H1 (cell line): Measurements from ENCODE around the gene TSHR. TPM values are rescaled to one million over a fixed set of nuclear protein-coding genes. Genes with fewer than 3 reads are reported as not detected.

Experiments used
- CTCF ChIA-PET: fragments of 300-600 bp; sonication (Branson Sonifier 250); formaldehyde crosslinking; loops from one replicate; lab custom pipeline; 2021; ENCODE audit not compliant: partially characterized antibody; lab: Charles Lee
- POLR2A ChIA-PET: fragments of 300-600 bp; sonication (Branson Sonifier 250); formaldehyde crosslinking; loops from one replicate; lab custom pipeline; 2021; ENCODE audit warnings: inconsistent platforms; ENCODE audit not compliant: partially characterized antibody; lab: Charles Lee
- DNase-seq, 2 experiments: peaks; one replicate each; pipeline versions ENCODE4 v3.0.0 to v3.0.0-alpha.2; 2010 to 2022; ENCODE audit warnings: low spot score in 2 of 2, low read depth in 1 of 2, mixed read lengths in 1 of 2
- FAIRE-seq: peaks from 2 replicates; lab custom pipeline; 2011; peaks lifted over from hg19 to GRCh38; lab: Jason Lieb, UNC
- H2AFZ ChIP-seq: 2 replicates; pipeline ENCODE4 v1.8.1; 2012; ENCODE audit warnings: low read length, inconsistent platforms
- H2AK5ac ChIP-seq: 2 replicates; pipeline ENCODE4 v1.6.1; 2013; ENCODE audit warnings: low read depth, low read length
- H2BK120ac ChIP-seq: replicated peaks from 2 replicates; pipeline ENCODE3; 2013; ENCODE audit warnings: low read depth, low read length, inconsistent platforms
- H2BK12ac ChIP-seq: 2 replicates; pipeline ENCODE4 v1.6.1; 2013; ENCODE audit warnings: low read depth, low read length
- H2BK15ac ChIP-seq: 2 replicates; pipeline ENCODE4 v1.6.1; 2013; ENCODE audit warnings: low read length
- H2BK20ac ChIP-seq: 2 replicates; pipeline ENCODE4 v1.6.1; 2013; ENCODE audit warnings: low read length
- H2BK5ac ChIP-seq: 2 replicates; pipeline ENCODE4 v1.6.1; 2013; ENCODE audit warnings: low read depth, low read length
- H3K14ac ChIP-seq: 2 replicates; pipeline ENCODE4 v1.6.1; 2013; ENCODE audit warnings: inconsistent platforms; ENCODE audit not compliant: insufficient read length
- H3K18ac ChIP-seq: 2 replicates; pipeline ENCODE4 v1.6.1; 2013; ENCODE audit warnings: low read length; ENCODE audit errors: extremely low read depth
- H3K23ac ChIP-seq: 2 replicates; pipeline ENCODE4 v1.6.1; 2013; ENCODE audit warnings: inconsistent platforms; ENCODE audit not compliant: insufficient read length
- H3K23me2 ChIP-seq: 2 replicates; pipeline ENCODE4 v1.6.1; 2013; ENCODE audit warnings: low read depth, low read length
- H3K27ac ChIP-seq: 2 replicates; pipeline ENCODE4 v1.6.1; 2011; ENCODE audit warnings: low read depth, low read length, inconsistent platforms
- H3K27me3 ChIP-seq, 4 experiments: replicated peaks in 1 of 4; 1 replicate in 1 of 4; 2 replicates in 3 of 4; pipeline versions ENCODE4 v1.6.1 to v1.8.1; 2011 to 2013; ENCODE audit warnings: low read length in 3 of 4, mild to moderate bottlenecking in 3 of 4, inconsistent platforms in 2 of 4, mixed read lengths in 2 of 4, moderate library complexity in 1 of 4; ENCODE audit not compliant: control insufficient read depth in 3 of 4, insufficient read depth in 3 of 4; ENCODE audit errors: extremely low read depth in 1 of 4
- H3K36me3 ChIP-seq, 4 experiments: 2 replicates each; pipeline versions ENCODE4 v1.6.1 to v1.8.1; 2011 to 2013; ENCODE audit warnings: mild to moderate bottlenecking in 4 of 4, low read length in 3 of 4, moderate library complexity in 2 of 4, control low read depth in 1 of 4, inconsistent platforms in 1 of 4; ENCODE audit not compliant: insufficient read depth in 4 of 4, control insufficient read depth in 2 of 4
- H3K4ac ChIP-seq: replicated peaks from 2 replicates; pipeline ENCODE3; 2013; ENCODE audit warnings: low read length, low read depth, mixed read lengths, inconsistent platforms; ENCODE audit not compliant: insufficient read length
- H3K4me1 ChIP-seq, 4 experiments: replicated peaks in 1 of 4; 1 replicate in 1 of 4; 2 replicates in 3 of 4; pipeline versions ENCODE4 v1.6.1 to v1.8.1; 2011 to 2013; ENCODE audit warnings: low read length in 3 of 4, inconsistent platforms in 2 of 4, mixed read lengths in 1 of 4; ENCODE audit not compliant: insufficient read depth in 4 of 4, control insufficient read depth in 3 of 4
- H3K4me2 ChIP-seq, 2 experiments: 2 replicates each; pipeline versions ENCODE4 v1.6.1 to v1.8.1; 2011 to 2013; ENCODE audit warnings: low read depth in 2 of 2, low read length in 2 of 2, control low read depth in 1 of 2, inconsistent platforms in 1 of 2, mild to moderate bottlenecking in 1 of 2; ENCODE audit not compliant: insufficient read depth in 1 of 2
- H3K4me3 ChIP-seq, 4 experiments: fragments of 200-600, 300-600 bp in 1 of 4; sonication (generic), shearing (Covaris generic), sonication (Bioruptor Twin) in 1 of 4; 2 replicates each; pipeline versions ENCODE4 v1.5.1 to v1.8.1; 2011 to 2016; ENCODE audit warnings: low read length in 4 of 4, low read depth in 3 of 4, control low read depth in 2 of 4, inconsistent platforms in 2 of 4, mild to moderate bottlenecking in 2 of 4, mixed read lengths in 1 of 4, moderate library complexity in 1 of 4; ENCODE audit not compliant: insufficient read depth in 2 of 4; ENCODE audit errors: extremely low read depth in 1 of 4
- H3K56ac ChIP-seq: replicated peaks from 2 replicates; pipeline ENCODE3; 2013; ENCODE audit warnings: low read depth, mild to moderate bottlenecking, mixed read lengths, low read length, inconsistent platforms; ENCODE audit not compliant: insufficient read length
- H3K79me1 ChIP-seq: 2 replicates; pipeline ENCODE4 v1.6.1; 2013; ENCODE audit warnings: low read depth, low read length, control low read depth
- H3K79me2 ChIP-seq, 2 experiments: 2 replicates each; pipeline versions ENCODE4 v1.6.1 to v1.8.1; 2012 to 2013; ENCODE audit warnings: low read length in 2 of 2, mild to moderate bottlenecking in 2 of 2, inconsistent platforms in 1 of 2; ENCODE audit not compliant: insufficient read depth in 2 of 2, control insufficient read depth in 1 of 2
- H3K9ac ChIP-seq, 4 experiments: replicated peaks in 1 of 4; 1 replicate in 1 of 4; 2 replicates in 3 of 4; pipeline versions ENCODE4 v1.6.1 to v1.8.1; 2011 to 2013; ENCODE audit warnings: low read depth in 3 of 4, low read length in 3 of 4, control low read depth in 2 of 4, mild to moderate bottlenecking in 2 of 4, moderate library complexity in 2 of 4, inconsistent platforms in 1 of 4; ENCODE audit errors: extremely low read depth in 1 of 4
- H3K9me3 ChIP-seq, 2 experiments: 2 replicates each; pipeline versions ENCODE4 v1.6.1 to v1.8.1; 2012 to 2013; ENCODE audit warnings: mild to moderate bottlenecking in 2 of 2, moderate library complexity in 2 of 2, control low read depth in 1 of 2, inconsistent platforms in 1 of 2, low read depth in 1 of 2, low read length in 1 of 2, mixed read lengths in 1 of 2; ENCODE audit not compliant: insufficient read depth in 2 of 2
- H4K20me1 ChIP-seq, 2 experiments: replicated peaks in 1 of 2; 2 replicates each; pipeline versions ENCODE3 to v1.8.1; 2011 to 2013; ENCODE audit warnings: inconsistent platforms in 2 of 2, low read length in 2 of 2, mild to moderate bottlenecking in 1 of 2; ENCODE audit not compliant: insufficient read depth in 2 of 2, control insufficient read depth in 1 of 2
- H4K5ac ChIP-seq: 2 replicates; pipeline ENCODE4 v1.6.1; 2013; ENCODE audit warnings: low read length, low read depth, mixed read lengths, inconsistent platforms; ENCODE audit not compliant: insufficient read length
- H4K8ac ChIP-seq: 2 replicates; pipeline ENCODE4 v1.8.0; 2013; ENCODE audit warnings: mild to moderate bottlenecking, moderate library complexity, low read length, inconsistent platforms; ENCODE audit not compliant: insufficient read depth; ENCODE audit errors: extremely low read depth
- H4K91ac ChIP-seq: replicated peaks from 2 replicates; pipeline ENCODE3; 2013; ENCODE audit warnings: low read length, mixed read lengths, inconsistent platforms; ENCODE audit not compliant: insufficient read length
- BACH1 ChIP-seq: IDR thresholded peaks from 2 replicates; pipeline ENCODE4 v1.6.1; 2012; ENCODE audit warnings: low read length, improper control_type of control experiment
- BCL11A ChIP-seq, 2 experiments: IDR thresholded peaks; one replicate each; pipeline ENCODE4 v1.6.1; 2011; ENCODE audit warnings: low read depth in 2 of 2, low read length in 2 of 2, mild to moderate bottlenecking in 2 of 2
- CTBP2 ChIP-seq: IDR thresholded peaks from 2 replicates; pipeline ENCODE4 v1.7.0; 2011; ENCODE audit warnings: borderline replicate concordance, mild to moderate bottlenecking, moderate library complexity, mixed read lengths, low read length; ENCODE audit not compliant: insufficient read depth, insufficient read length
- EP300 ChIP-seq, 2 experiments: IDR thresholded peaks; 1 replicate in 1 of 2; 2 replicates in 1 of 2; pipeline ENCODE4 v1.6.1; 2011 to 2012; ENCODE audit warnings: low read depth in 2 of 2, low read length in 2 of 2, mild to moderate bottlenecking in 2 of 2, borderline replicate concordance in 1 of 2, inconsistent platforms in 1 of 2, moderate library complexity in 1 of 2
- JUN ChIP-seq: IDR thresholded peaks from 2 replicates; pipeline ENCODE4 v1.6.1; 2011; ENCODE audit warnings: low read depth, mild to moderate bottlenecking, improper control_type of control experiment, low read length
- KDM1A ChIP-seq: fragments of 200-600, 300-600 bp; sonication (generic); IDR thresholded peaks from 2 replicates; pipeline ENCODE4 v1.7.1; 2016; ENCODE audit warnings: mild to moderate bottlenecking, low read length, borderline replicate concordance
- MAFK ChIP-seq: IDR thresholded peaks from 2 replicates; pipeline ENCODE4 v1.6.1; 2012; ENCODE audit warnings: low read depth, mild to moderate bottlenecking, improper control_type of control experiment, low read length
- RAD21 ChIP-seq, 2 experiments: IDR thresholded peaks in 1 of 2; conservative IDR thresholded peaks in 1 of 2; 2 replicates each; pipeline ENCODE4 v1.6.1; 2011; ENCODE audit warnings: low read depth in 2 of 2, low read length in 2 of 2, improper control_type of control experiment in 1 of 2, inconsistent platforms in 1 of 2, mild to moderate bottlenecking in 1 of 2, moderate library complexity in 1 of 2
- RBBP5 ChIP-seq: IDR thresholded peaks from 2 replicates; pipeline ENCODE4 v1.7.1; 2012; ENCODE audit warnings: low read depth, mild to moderate bottlenecking, inconsistent platforms, low read length, moderate library complexity, borderline replicate concordance
- RFX5 ChIP-seq: IDR thresholded peaks from 2 replicates; pipeline ENCODE4 v1.6.1; 2011; ENCODE audit warnings: low read depth, low read length, improper control_type of control experiment, borderline replicate concordance
- SAP30 ChIP-seq: fragments of 300-600 bp; sonication (generic); IDR thresholded peaks from 2 replicates; pipeline ENCODE4 v1.7.1; 2012; ENCODE audit warnings: low read length, moderate library complexity, mild to moderate bottlenecking, inconsistent platforms; ENCODE audit not compliant: insufficient read depth, insufficient replicate concordance
- WGBS, 2 experiments: shearing (Covaris generic) in 1 of 2; methylation state at CpG; one replicate each; pipeline versions ENCODE4 v1.1.6 to v1.1.7; 2013 to 2015; ENCODE audit warnings: low lambda C conversion rate in 2 of 2, mixed read lengths in 2 of 2, inconsistent platforms in 1 of 2, low coverage in 1 of 2, missing lambda C conversion rate in 1 of 2; ENCODE audit not compliant: insufficient replicate concordance in 2 of 2, insufficient coverage in 1 of 2, insufficient read length in 1 of 2; ENCODE audit errors: extremely low coverage in 1 of 2, missing lambda C conversion rate in 1 of 2; 5-methylcytosine and 5-hydroxymethylcytosine counted together
- polyA plus RNA-seq, 7 experiments: library from polyadenylated mRNA; depleted of rRNA in 3 of 7; stranded (reverse) in 5 of 7; unstranded in 2 of 7; fragments of >200 nt in 5 of 7; fragments of 200-250 nt in 2 of 7; gene quantifications; 1 replicate in 5 of 7; 2 replicates in 1 of 7; 4 replicates in 1 of 7; pipeline versions ENCODE4 v1.2.1 to v1.2.3, GENCODE V29; 2011 to 2013; ENCODE audit warnings: missing spikeins in 2 of 7, mixed read lengths in 2 of 7
- total RNA-seq: library from RNA; stranded (reverse); fragmentation: NEBNext Ultra II Directional; extraction: Animal tissue kit (Norgen Biotek cat#: 25700); gene quantifications from 2 replicates; pipeline ENCODE4 v1.2.1, GENCODE V29; 2021
- TF ChIP-seq, protein P1 (sequence below): IDR thresholded peaks from 2 replicates; pipeline ENCODE4 v1.6.1; 2012; ENCODE audit warnings: inconsistent platforms

The TSHR gene
- total and polyA plus RNA-seq, 2 of the 8 experiments (the other 6 are each of a cell fraction or from before 2014, with no cell fraction given) = 0.27 TPM; not detected in 1

DNA sequence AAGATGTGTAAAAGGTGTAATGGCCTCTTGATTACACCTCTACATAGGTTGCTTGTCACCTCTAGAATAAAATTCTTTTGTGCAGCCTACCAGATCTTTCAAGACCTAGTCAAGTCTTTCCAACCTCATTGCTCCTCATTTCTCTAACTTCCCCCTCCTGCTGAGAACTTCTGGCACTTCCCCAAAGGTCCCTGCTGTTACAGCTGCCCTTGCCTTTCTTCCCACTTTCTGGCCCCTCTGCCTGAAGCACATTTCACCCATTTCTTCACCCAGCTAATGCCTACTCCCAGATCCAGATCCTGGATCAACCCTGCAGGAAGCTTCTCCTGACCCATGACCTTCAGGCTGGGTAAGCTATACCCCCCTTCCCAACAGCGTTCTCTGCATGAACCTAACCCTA lies 1.5 kb downstream of the TSHR start:
- Histone ChIP-seq H3K27ac (no peak overlapping the region), H3K9ac (no peak overlapping the region), H3K36me3 (no peaks in the 10 kb centered on the region), H2AK5ac (no peak overlapping the region), H2BK5ac (no peak overlapping the region), H4K20me1 (no peaks in the 10 kb centered on the region), H2AFZ (no peak overlapping the region), H4K8ac (no peak overlapping the region), H3K56ac (no peak overlapping the region), H4K5ac (no peak overlapping the region), H3K79me2 (no peaks in the 10 kb centered on the region), H3K4me3 (no peak overlapping the region), H2BK120ac (no peak overlapping the region), H3K4me2 (no peak overlapping the region), H3K14ac (no peak overlapping the region), H2BK20ac (no peak overlapping the region), H3K79me1 (no peaks in the 10 kb centered on the region), H3K4ac (no peak overlapping the region), H3K23me2 (peaks cover 2% of the 10 kb centered on the region; the same call in 1 of the 2 replicates), H2BK12ac (no peak overlapping the region), H3K4me1 (peaks cover 0 to 6% (median under 1%) of the 10 kb centered on the region in 4 experiments; a peak in 2 of 7 replicates), H3K23ac (no peak overlapping the region), H3K9me3 (no peaks in the 10 kb centered on the region), H2BK15ac (no peak overlapping the region), H3K18ac (no peak overlapping the region), H4K91ac (no peak overlapping the region), H3K27me3 (peaks cover 2 to 9% (median 6%) of the 10 kb centered on the region in 4 experiments; a peak in 5 of 7 replicates)
- WGBS, 2 experiments = 100% methylated on average over 1 of the region's 1 CpG; no CpG with 5 or more reads in 1 of the 2 experiments
- CTCF ChIA-PET = interaction anchor here (0.6 to 5.1 kb wide), 6 partner anchors 18 to 508 kb away, joined by 3 to 64 read pairs (median 5); no protein-coding TSS in a partner anchor
- POLR2A ChIA-PET = no interaction called here
- FAIRE-seq (no peak), DNase-seq (no peak)
- TF ChIP-seq EP300 (IDR thresholded peaks at IDR 0.05; ENCODE audit: borderline replicate concordance in 1 of 2, low read depth in 2 of 2, low read length in 2 of 2) (no peak), MAFK (no peak), JUN (no peak), RBBP5 (no peak), KDM1A (no peak), RAD21 (IDR thresholded peaks at IDR 0.05 in 1 of 2, conservative IDR thresholded peaks at IDR 0.05 in 1 of 2; ENCODE audit: low read depth in 2 of 2, low read length in 2 of 2) (no peak), CTBP2 (no peak), BACH1 (no peak), RFX5 (no peak), BCL11A (IDR thresholded peaks at IDR 0.05; ENCODE audit: low read depth in 2 of 2, low read length in 2 of 2) (no peak), SAP30 (no peak)
- TF ChIP-seq, protein P1, sequence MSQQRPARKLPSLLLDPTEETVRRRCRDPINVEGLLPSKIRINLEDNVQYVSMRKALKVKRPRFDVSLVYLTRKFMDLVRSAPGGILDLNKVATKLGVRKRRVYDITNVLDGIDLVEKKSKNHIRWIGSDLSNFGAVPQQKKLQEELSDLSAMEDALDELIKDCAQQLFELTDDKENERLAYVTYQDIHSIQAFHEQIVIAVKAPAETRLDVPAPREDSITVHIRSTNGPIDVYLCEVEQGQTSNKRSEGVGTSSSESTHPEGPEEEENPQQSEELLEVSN = no peak
